ENCODE data around the gene CSMD2. TPM values are rescaled to one million over a fixed set of nuclear protein-coding genes. Genes with fewer than 3 reads are reported as not detected.

CSMD2 gene
- total and polyA plus RNA-seq, 2 experiments from 2014 or later, result 5.3 to 16.6 TPM

DNA sequence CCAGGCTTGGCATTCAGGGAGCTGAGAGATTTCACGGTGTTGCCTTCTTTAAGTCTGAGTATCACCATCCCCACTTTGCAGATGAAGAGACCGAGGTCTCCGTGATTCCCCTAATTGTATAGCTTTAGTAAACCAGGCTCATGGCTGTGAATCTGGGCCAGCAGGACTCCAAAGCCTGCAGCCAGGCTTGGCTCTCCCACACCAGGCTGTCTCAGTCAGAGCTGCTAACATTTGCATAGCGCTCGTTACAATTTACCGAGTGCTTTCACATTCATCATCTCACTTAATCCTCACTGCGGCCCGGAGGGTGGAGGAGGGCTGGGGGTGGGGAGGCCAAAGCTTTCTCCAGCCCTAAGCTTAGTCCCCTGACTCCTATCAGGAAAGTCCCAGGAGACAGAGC lies 23.4 kb upstream of the CSMD2 start (continued):
- TF ChIP-seq, protein P1, sequence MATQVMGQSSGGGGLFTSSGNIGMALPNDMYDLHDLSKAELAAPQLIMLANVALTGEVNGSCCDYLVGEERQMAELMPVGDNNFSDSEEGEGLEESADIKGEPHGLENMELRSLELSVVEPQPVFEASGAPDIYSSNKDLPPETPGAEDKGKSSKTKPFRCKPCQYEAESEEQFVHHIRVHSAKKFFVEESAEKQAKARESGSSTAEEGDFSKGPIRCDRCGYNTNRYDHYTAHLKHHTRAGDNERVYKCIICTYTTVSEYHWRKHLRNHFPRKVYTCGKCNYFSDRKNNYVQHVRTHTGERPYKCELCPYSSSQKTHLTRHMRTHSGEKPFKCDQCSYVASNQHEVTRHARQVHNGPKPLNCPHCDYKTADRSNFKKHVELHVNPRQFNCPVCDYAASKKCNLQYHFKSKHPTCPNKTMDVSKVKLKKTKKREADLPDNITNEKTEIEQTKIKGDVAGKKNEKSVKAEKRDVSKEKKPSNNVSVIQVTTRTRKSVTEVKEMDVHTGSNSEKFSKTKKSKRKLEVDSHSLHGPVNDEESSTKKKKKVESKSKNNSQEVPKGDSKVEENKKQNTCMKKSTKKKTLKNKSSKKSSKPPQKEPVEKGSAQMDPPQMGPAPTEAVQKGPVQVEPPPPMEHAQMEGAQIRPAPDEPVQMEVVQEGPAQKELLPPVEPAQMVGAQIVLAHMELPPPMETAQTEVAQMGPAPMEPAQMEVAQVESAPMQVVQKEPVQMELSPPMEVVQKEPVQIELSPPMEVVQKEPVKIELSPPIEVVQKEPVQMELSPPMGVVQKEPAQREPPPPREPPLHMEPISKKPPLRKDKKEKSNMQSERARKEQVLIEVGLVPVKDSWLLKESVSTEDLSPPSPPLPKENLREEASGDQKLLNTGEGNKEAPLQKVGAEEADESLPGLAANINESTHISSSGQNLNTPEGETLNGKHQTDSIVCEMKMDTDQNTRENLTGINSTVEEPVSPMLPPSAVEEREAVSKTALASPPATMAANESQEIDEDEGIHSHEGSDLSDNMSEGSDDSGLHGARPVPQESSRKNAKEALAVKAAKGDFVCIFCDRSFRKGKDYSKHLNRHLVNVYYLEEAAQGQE (IDR thresholded peaks at IDR 0.05; ENCODE audit: unreplicated experiment), result no peak
- TF ChIP-seq POLR2AphosphoS5 (IDR thresholded peaks at IDR 0.05; ENCODE audit: low read depth) (no peak), NANOG (IDR thresholded peaks at IDR 0.05; ENCODE audit: borderline replicate concordance) (peak; percentile 73), CREB1 (CRISPR knock-in tag; IDR thresholded peaks at IDR 0.05; ENCODE audit: low read depth) (peak; percentile 8; the same call in 1 of the 2 replicates)

DNA sequence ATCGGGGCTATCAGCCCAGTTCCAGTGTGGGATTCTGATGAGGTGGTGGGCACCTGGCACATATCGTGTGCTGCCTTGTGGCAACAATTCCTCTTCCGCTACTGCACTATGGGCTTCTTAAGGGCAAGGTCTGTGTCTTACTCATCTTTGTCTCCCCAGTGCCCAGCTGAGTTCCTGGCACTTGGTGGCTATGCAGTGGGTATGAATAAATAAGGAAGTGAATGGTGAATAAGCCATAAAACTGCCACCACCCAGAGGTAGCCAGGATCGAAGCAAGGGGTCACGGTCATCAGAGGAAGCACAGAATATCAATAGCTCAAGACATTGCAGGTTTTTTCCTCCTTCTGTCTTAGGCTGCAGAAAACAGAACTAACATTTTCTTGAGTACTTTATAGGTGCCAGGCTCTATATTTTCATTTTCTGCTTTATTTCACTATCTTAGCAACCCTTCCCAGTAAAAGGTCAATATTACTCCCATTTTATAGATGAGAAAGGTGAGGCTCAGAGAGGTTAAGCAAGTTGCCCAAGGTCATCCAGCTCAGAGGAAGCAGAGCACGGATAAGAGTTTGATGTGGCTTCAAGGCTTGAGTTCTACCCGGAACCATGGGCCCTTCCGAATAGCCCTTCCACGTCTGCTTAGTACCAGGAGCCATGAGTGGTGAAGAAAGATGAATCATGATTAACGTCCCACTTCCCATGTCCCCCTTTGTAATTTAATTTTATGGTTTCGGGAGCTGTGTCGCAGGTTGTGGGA lies 21.9 kb upstream of the CSMD2 start:
- Mint-ChIP-seq H3K27me3 (ENCODE audit: insufficient read depth, low read depth, poor library complexity) (peaks cover 5% of the 10 kb centered on the region), H3K27ac (no peak overlapping the region), H3K4me3 (no peak overlapping the region)
- TF ChIP-seq, protein P1 (IDR thresholded peaks at IDR 0.05; ENCODE audit: unreplicated experiment), result no peak
- no peak for TF ChIP-seq EZH2phosphoT487 (IDR thresholded peaks at IDR 0.05; ENCODE audit: unreplicated experiment)
- no peak for TF ChIP-seq ZNF462 (CRISPR knock-in tag; IDR thresholded peaks at IDR 0.05)
- TF ChIP-seq POLR2AphosphoS5 (IDR thresholded peaks at IDR 0.05; ENCODE audit: low read depth), result no peak
- TF ChIP-seq ZNF114 (CRISPR knock-in tag; IDR thresholded peaks at IDR 0.05), result no peak
- TF ChIP-seq STAT1 (IDR thresholded peaks at IDR 0.05; ENCODE audit: unreplicated experiment), result no peak
- TF ChIP-seq ZNF331 (CRISPR knock-in tag; IDR thresholded peaks at IDR 0.05; ENCODE audit: low read depth), result no peak
- no peak for TF ChIP-seq JUNB (IDR thresholded peaks at IDR 0.05; ENCODE audit: unreplicated experiment)

More for the DNA sequence above, 21.9 kb upstream of the CSMD2 start:
- no peak for DNase-seq (ENCODE audit: low spot score)
- Histone ChIP-seq H2AFZ (no peak overlapping the region), H3F3A (replicated peaks; ENCODE audit: low read depth) (peaks cover 13% of the 10 kb centered on the region; the same call in 1 of the 2 replicates), H4K20me1 (replicated peaks; ENCODE audit: insufficient read depth) (no peaks in the 10 kb centered on the region), H3K4me2 (peak overlapping the region; percentile 49), H3K4me3 (0 out of 2 replicates have a peak overlapping the region, but pooled peaks have one; percentile 7), H3K79me2 (replicated peaks; ENCODE audit: insufficient read depth) (no peaks in the 10 kb centered on the region), H3K27me3 (ENCODE audit: insufficient read depth) (no peaks in the 10 kb centered on the region), H3K4me1 (ENCODE audit: insufficient read depth) (peaks cover 29% of the 10 kb centered on the region), H3K27ac (ENCODE audit: low read depth) (no peak overlapping the region), H3K36me3 (ENCODE audit: insufficient read depth) (no peaks in the 10 kb centered on the region; the same call in 1 of the 2 replicates), H3K9me2 (ENCODE audit: insufficient read depth) (no peaks in the 10 kb centered on the region; the same call in 1 of the 2 replicates)
- peaks cover 41% of the 10 kb centered on the region for H3K4me1 Mint-ChIP-seq
- H3K36me3 Mint-ChIP-seq (ENCODE audit: low read depth), result peaks cover 29% of the 10 kb centered on the region
- ATAC-seq, result no peak
- peaks cover 16% of the 10 kb centered on the region for H3K9me3 Mint-ChIP-seq
